K562 (cell line): ENCODE data around the gene B4GALT7. TPM values are rescaled to one million over a fixed set of nuclear protein-coding genes. Genes with fewer than 3 reads are reported as not detected.
A peak's percentile ranks its signal among the peaks of the same experiment; 100 is the strongest.

ENCODE experiments used
- ATAC-seq: fragments of 200-7000 bp; cut with Tn5 transposase; 3 replicates; pipeline ENCODE4 v1.9.1; 2020; ENCODE audit warnings: moderate library complexity
- BruUV-seq: library from RNA; stranded (reverse); fragments of 400-500 nt; replicated peaks from 2 replicates; lab custom pipeline; 2021; lab: Mats Ljungman, UMichigan
- CTCF ChIA-PET: fragments of 300-600 bp; formaldehyde crosslinking; extraction: SDS; loops from one replicate; lab custom pipeline; 2021; ENCODE audit warnings: low intra/inter-chr PET ratio; lab: Yijun Ruan, JAX
- POLR2A ChIA-PET: fragments of 300-600, 350-650 bp; sonication (Branson Sonifier 250); formaldehyde crosslinking; extraction: SDS; loops from one replicate; lab custom pipeline; 2021; ENCODE audit warnings: antibody characterized with exemption, inconsistent platforms; lab: Yijun Ruan, JAX
- DNase-seq, 4 experiments: peaks; one replicate each; pipeline versions ENCODE4 v3.0.0 to v3.0.0-alpha.2; 2011 to 2018; ENCODE audit warnings: low spot score in 3 of 4, mixed read lengths in 3 of 4; ENCODE audit errors: extremely low read depth in 1 of 4
- FAIRE-seq: peaks from 2 replicates; lab custom pipeline; 2011; peaks lifted over from hg19 to GRCh38; lab: Jason Lieb, UNC
- H2AFZ ChIP-seq: 2 replicates; pipeline ENCODE4 v1.6.0; 2011; ENCODE audit warnings: low read depth, low read length, control low read depth, inconsistent platforms
- H3K27ac ChIP-seq: fragments of 200-600 bp; 3 replicates; pipeline ENCODE4 v1.8.0; 2011; ENCODE audit warnings: low read depth, mild to moderate bottlenecking, control low read depth, inconsistent platforms, low read length, moderate library complexity, mixed read lengths; ENCODE audit errors: extremely low read depth
- H3K27me3 ChIP-seq, 2 experiments: fragments of 300-600 bp in 1 of 2; 2 replicates in 1 of 2; 3 replicates in 1 of 2; pipeline versions ENCODE4 v1.6.0 to v1.8.0; 2011; ENCODE audit warnings: inconsistent platforms in 2 of 2, low read length in 2 of 2, mild to moderate bottlenecking in 1 of 2, mixed read lengths in 1 of 2, moderate library complexity in 1 of 2; ENCODE audit not compliant: control insufficient read depth in 2 of 2, insufficient read depth in 2 of 2
- H3K36me3 ChIP-seq: fragments of 300-600 bp; 3 replicates; pipeline ENCODE4 v1.8.0; 2011; ENCODE audit warnings: mild to moderate bottlenecking, low read length, inconsistent platforms; ENCODE audit not compliant: control insufficient read depth, insufficient read depth
- H3K4me1 ChIP-seq, 2 experiments: fragments of 200-600 bp in 1 of 2; replicated peaks in 1 of 2; 2 replicates in 1 of 2; 3 replicates in 1 of 2; pipeline versions ENCODE4 v1.5.1 to v1.8.0; 2011; ENCODE audit warnings: inconsistent platforms in 2 of 2, low read length in 2 of 2, mild to moderate bottlenecking in 1 of 2, mixed read lengths in 1 of 2, moderate library complexity in 1 of 2; ENCODE audit not compliant: control insufficient read depth in 2 of 2, insufficient read depth in 2 of 2
- H3K4me2 ChIP-seq: 2 replicates; pipeline ENCODE4 v1.6.1; 2011; ENCODE audit warnings: low read length, control low read depth, inconsistent platforms, mixed read lengths; ENCODE audit not compliant: insufficient read depth
- H3K4me3 ChIP-seq: fragments of 200-600 bp; sonication (generic), shearing (Covaris generic); 2 replicates; pipeline ENCODE4 v1.5.1; 2016; ENCODE audit warnings: control low read depth, inconsistent platforms
- H3K79me2 ChIP-seq: fragments of 200-600 bp; 3 replicates; pipeline ENCODE4 v1.8.0; 2011; ENCODE audit warnings: low read length, inconsistent platforms; ENCODE audit not compliant: control insufficient read depth, insufficient read depth
- H3K9ac ChIP-seq, 2 experiments: 2 replicates each; pipeline versions ENCODE4 v1.6.0 to v1.6.1; 2011; ENCODE audit warnings: low read depth in 2 of 2, low read length in 2 of 2, control low read depth in 1 of 2, inconsistent platforms in 1 of 2, mild to moderate bottlenecking in 1 of 2, mixed read lengths in 1 of 2; ENCODE audit not compliant: insufficient read depth in 1 of 2
- H3K9me1 ChIP-seq: one replicate; pipeline ENCODE4 v1.6.0; 2011; ENCODE audit warnings: inconsistent platforms, mild to moderate bottlenecking, low read length, moderate library complexity; ENCODE audit not compliant: control insufficient read depth, insufficient read depth
- H3K9me3 ChIP-seq: replicated peaks from 2 replicates; pipeline ENCODE4 v1.5.1; 2011; ENCODE audit warnings: low read depth, low read length, inconsistent platforms; ENCODE audit not compliant: control insufficient read depth, insufficient read depth
- H4K20me1 ChIP-seq: replicated peaks from 2 replicates; pipeline ENCODE4 v1.6.1; 2011; ENCODE audit warnings: low read length, inconsistent platforms, mixed read lengths; ENCODE audit not compliant: control insufficient read depth, insufficient read depth
- CHCHD3 ChIP-seq: fragments of 250-450 bp; sonication (Bioruptor Pico); IDR thresholded peaks from 2 replicates; pipeline ENCODE4 v2.1.2; 2022; ENCODE audit warnings: mild to moderate bottlenecking
- L3MBTL2 ChIP-seq: fragments of 450-650 bp; IDR thresholded peaks from 2 replicates; pipeline ENCODE4 v1.6.1; 2016; ENCODE audit warnings: mild to moderate bottlenecking, moderate library complexity
- MTA3 ChIP-seq: fragments of 450-650 bp; formaldehyde crosslinking; IDR thresholded peaks from 2 replicates; pipeline ENCODE4 v1.6.1; 2017; ENCODE audit warnings: mild to moderate bottlenecking, borderline replicate concordance
- MYNN ChIP-seq, 2 experiments: sonication (generic); formaldehyde crosslinking in 1 of 2; IDR thresholded peaks; 2 replicates each; pipeline versions ENCODE4 v1.5.0 to v1.6.1; 2016 to 2020; ENCODE audit warnings: antibody characterized with exemption in 1 of 2, missing genetic modification reagents in 1 of 2
- NFE2L1 ChIP-seq: fragments of 450-650 bp; IDR thresholded peaks from 2 replicates; pipeline ENCODE4 v1.6.1; 2016; ENCODE audit warnings: missing genetic modification characterization, low read depth, mild to moderate bottlenecking, missing compliant biosample characterization, moderate library complexity, borderline replicate concordance
- ZNF134 ChIP-seq: fragments of 250-450 bp; sonication (Bioruptor Pico); conservative IDR thresholded peaks from 2 replicates; pipeline ENCODE4 v1.4.0; 2020
- WGBS: fragments of 100-300 bp; shearing (Covaris generic); methylation state at CpG from one replicate; pipeline ENCODE4 v1.1.6; 2016; ENCODE audit warnings: low coverage, mixed read lengths; ENCODE audit not compliant: insufficient coverage; ENCODE audit errors: missing lambda C conversion rate; 5-methylcytosine and 5-hydroxymethylcytosine counted together
- in situ Hi-C: fragments of 300-500 bp; cut with MboI; formaldehyde crosslinking; loops from 4 replicates; pipeline ENCODE4 v1.15.0; 2018; ENCODE audit warnings: inconsistent platforms, mixed read lengths
- intact Hi-C: fragments of 100-400 bp; cut with micrococcal nuclease; formaldehyde crosslinking; loops from 2 replicates; pipeline ENCODE4 v1.14.2; 2022
- polyA plus RNA-seq, 8 experiments: library from polyadenylated mRNA; depleted of rRNA in 4 of 8; stranded (reverse) in 5 of 8; unstranded in 3 of 8; fragments of >200 nt; fragmentation: Nextera tagmentation in 2 of 8; fragmentation: Illumina TruSeq in 1 of 8; extraction: Ambion mirVana in 2 of 8; extraction: Trizol in 1 of 8; gene quantifications; 2 replicates each; pipeline versions ENCODE4 v1.2.1 to v1.2.3, GENCODE V29; 2011 to 2014; ENCODE audit warnings: inconsistent platforms in 1 of 8, missing spikeins in 1 of 8
- total RNA-seq, 7 experiments: library from RNA; depleted of rRNA in 6 of 7; stranded (reverse); fragments of >200 nt in 6 of 7; fragmentation: Illumina TruSeq in 2 of 7; extraction: Trizol in 2 of 7; gene quantifications; 2 replicates each; pipeline versions ENCODE4 v1.2.1 to v1.2.3, GENCODE V29; 2011 to 2021; ENCODE audit warnings: low replicate concordance in 1 of 7
- TF ChIP-seq, protein P1 (sequence below): fragments of 450-650 bp; formaldehyde crosslinking; IDR thresholded peaks from 2 replicates; pipeline ENCODE4 v1.4.0; 2022; ENCODE audit warnings: missing genetic modification characterization
- TF ChIP-seq, protein P2 (sequence below): fragments of 450-650 bp; IDR thresholded peaks from 2 replicates; pipeline ENCODE4 v1.6.1; 2016; ENCODE audit warnings: missing biosample characterization, missing genetic modification characterization
- TF ChIP-seq, protein P3 (sequence below): fragments of 450-650 bp; IDR thresholded peaks from 2 replicates; pipeline ENCODE4 v1.6.1; 2016; ENCODE audit warnings: low read depth
- TF ChIP-seq, protein P4 (sequence below), 3 experiments: IDR thresholded peaks in 2 of 3; conservative IDR thresholded peaks in 1 of 3; 2 replicates each; pipeline ENCODE4 v1.5.1; 2011 to 2012; ENCODE audit warnings: low read length in 3 of 3, mild to moderate bottlenecking in 3 of 3, control low read depth in 2 of 3, improper control_type of control experiment in 1 of 3, inconsistent platforms in 1 of 3, low read depth in 1 of 3, mixed read lengths in 1 of 3, moderate library complexity in 1 of 3; ENCODE audit not compliant: insufficient read depth in 2 of 3

B4GALT7 gene
- total and polyA plus RNA-seq, 9 of the 15 experiments (the other 6 are each of a cell fraction or from before 2014, with no cell fraction given), result 0.34 to 17.7 (median 9.1) TPM

DNA sequence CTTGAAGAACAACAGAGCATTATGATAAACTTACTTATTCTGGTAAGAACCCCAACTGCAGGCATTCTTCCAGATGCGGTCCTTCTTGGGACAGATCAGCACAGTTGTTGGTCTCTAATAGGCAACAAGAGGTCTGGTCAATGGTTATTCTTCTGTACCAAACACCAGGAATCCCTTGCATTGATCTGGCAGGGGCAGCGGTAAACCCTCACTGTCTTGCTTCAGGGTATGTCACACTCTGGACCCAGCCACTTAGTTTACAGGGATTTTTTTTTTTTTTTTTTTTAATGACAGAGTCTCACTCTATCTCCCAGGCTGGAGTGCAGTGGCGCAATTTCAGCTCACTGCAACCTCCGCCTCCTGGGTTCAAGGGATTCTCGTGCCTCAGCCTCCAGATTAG is 44.3 kb upstream of the B4GALT7 start:
- POLR2A ChIA-PET, result interaction anchor here (0.7 to 1.4 kb wide), 2 partner anchors 11 to 561 kb away, joined by 3 to 4 read pairs; no protein-coding TSS in a partner anchor
- TF ChIP-seq NFE2L1 (tag) (no peak), MTA3 (no peak), MYNN (IDR thresholded peaks at IDR 0.05) (no peak), MYNN (CRISPR knock-in tag; IDR thresholded peaks at IDR 0.05) (no peak), CHCHD3 (CRISPR knock-in tag) (no peak), ZNF134 (CRISPR knock-in tag) (no peak), L3MBTL2 (no peak)
- TF ChIP-seq, protein P1, sequence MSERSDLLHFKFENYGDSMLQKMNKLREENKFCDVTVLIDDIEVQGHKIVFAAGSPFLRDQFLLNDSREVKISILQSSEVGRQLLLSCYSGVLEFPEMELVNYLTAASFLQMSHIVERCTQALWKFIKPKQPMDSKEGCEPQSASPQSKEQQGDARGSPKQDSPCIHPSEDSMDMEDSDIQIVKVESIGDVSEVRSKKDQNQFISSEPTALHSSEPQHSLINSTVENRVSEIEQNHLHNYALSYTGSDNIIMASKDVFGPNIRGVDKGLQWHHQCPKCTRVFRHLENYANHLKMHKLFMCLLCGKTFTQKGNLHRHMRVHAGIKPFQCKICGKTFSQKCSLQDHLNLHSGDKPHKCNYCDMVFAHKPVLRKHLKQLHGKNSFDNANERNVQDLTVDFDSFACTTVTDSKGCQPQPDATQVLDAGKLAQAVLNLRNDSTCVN (CRISPR knock-in tag), result no peak
- TF ChIP-seq, protein P2, sequence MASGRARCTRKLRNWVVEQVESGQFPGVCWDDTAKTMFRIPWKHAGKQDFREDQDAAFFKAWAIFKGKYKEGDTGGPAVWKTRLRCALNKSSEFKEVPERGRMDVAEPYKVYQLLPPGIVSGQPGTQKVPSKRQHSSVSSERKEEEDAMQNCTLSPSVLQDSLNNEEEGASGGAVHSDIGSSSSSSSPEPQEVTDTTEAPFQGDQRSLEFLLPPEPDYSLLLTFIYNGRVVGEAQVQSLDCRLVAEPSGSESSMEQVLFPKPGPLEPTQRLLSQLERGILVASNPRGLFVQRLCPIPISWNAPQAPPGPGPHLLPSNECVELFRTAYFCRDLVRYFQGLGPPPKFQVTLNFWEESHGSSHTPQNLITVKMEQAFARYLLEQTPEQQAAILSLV (tag), result no peak
- TF ChIP-seq, protein P3, sequence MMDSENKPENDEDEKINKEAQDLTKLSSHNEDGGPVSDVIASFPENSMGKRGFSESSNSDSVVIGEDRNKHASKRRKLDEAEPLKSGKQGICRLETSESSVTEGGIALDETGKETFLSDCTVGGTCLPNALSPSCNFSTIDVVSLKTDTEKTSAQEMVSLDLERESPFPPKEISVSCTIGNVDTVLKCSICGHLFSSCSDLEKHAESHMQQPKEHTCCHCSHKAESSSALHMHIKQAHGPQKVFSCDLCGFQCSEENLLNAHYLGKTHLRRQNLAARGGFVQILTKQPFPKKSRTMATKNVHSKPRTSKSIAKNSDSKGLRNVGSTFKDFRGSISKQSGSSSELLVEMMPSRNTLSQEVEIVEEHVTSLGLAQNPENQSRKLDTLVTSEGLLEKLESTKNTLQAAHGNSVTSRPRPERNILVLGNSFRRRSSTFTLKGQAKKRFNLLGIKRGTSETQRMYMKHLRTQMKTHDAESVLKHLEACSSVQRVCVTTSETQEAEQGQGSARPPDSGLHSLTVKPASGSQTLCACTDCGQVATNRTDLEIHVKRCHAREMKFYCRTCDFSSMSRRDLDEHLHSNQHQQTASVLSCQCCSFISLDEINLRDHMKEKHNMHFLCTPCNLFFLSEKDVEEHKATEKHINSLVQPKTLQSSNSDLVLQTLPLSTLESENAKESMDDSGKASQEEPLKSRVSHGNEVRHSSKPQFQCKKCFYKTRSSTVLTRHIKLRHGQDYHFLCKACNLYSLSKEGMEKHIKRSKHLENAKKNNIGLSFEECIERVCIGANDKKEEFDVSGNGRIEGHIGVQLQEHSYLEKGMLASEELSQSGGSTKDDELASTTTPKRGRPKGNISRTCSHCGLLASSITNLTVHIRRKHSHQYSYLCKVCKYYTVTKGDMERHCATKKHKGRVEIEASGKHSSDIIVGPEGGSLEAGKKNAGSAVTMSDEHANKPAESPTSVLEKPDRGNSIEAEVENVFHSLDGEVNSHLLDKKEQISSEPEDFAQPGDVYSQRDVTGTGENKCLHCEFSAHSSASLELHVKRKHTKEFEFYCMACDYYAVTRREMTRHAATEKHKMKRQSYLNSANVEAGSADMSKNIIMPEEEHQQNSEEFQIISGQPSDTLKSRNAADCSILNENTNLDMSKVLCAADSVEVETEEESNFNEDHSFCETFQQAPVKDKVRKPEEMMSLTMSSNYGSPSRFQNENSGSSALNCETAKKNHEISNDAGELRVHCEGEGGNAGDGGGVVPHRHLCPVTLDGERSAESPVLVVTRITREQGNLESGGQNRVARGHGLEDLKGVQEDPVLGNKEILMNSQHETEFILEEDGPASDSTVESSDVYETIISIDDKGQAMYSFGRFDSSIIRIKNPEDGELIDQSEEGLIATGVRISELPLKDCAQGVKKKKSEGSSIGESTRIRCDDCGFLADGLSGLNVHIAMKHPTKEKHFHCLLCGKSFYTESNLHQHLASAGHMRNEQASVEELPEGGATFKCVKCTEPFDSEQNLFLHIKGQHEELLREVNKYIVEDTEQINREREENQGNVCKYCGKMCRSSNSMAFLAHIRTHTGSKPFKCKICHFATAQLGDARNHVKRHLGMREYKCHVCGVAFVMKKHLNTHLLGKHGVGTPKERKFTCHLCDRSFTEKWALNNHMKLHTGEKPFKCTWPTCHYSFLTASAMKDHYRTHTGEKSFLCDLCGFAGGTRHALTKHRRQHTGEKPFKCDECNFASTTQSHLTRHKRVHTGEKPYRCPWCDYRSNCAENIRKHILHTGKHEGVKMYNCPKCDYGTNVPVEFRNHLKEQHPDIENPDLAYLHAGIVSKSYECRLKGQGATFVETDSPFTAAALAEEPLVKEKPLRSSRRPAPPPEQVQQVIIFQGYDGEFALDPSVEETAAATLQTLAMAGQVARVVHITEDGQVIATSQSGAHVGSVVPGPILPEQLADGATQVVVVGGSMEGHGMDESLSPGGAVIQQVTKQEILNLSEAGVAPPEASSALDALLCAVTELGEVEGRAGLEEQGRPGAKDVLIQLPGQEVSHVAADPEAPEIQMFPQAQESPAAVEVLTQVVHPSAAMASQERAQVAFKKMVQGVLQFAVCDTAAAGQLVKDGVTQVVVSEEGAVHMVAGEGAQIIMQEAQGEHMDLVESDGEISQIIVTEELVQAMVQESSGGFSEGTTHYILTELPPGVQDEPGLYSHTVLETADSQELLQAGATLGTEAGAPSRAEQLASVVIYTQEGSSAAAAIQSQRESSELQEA, result no peak
- TF ChIP-seq, protein P4, sequence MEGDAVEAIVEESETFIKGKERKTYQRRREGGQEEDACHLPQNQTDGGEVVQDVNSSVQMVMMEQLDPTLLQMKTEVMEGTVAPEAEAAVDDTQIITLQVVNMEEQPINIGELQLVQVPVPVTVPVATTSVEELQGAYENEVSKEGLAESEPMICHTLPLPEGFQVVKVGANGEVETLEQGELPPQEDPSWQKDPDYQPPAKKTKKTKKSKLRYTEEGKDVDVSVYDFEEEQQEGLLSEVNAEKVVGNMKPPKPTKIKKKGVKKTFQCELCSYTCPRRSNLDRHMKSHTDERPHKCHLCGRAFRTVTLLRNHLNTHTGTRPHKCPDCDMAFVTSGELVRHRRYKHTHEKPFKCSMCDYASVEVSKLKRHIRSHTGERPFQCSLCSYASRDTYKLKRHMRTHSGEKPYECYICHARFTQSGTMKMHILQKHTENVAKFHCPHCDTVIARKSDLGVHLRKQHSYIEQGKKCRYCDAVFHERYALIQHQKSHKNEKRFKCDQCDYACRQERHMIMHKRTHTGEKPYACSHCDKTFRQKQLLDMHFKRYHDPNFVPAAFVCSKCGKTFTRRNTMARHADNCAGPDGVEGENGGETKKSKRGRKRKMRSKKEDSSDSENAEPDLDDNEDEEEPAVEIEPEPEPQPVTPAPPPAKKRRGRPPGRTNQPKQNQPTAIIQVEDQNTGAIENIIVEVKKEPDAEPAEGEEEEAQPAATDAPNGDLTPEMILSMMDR (IDR thresholded peaks at IDR 0.05 in 2 of 3, conservative IDR thresholded peaks at IDR 0.05 in 1 of 3; ENCODE audit: insufficient read depth in 2 of 3, low read depth in 1 of 3, low read length in 3 of 3), result no peak

More for the DNA sequence above, 44.3 kb upstream of the B4GALT7 start:
- intact Hi-C loops, result loop anchor here (2.0 kb wide), 1 partner anchor 59 kb away; the partner anchor contains the start of gene PDLIM7
- WGBS, result 87% methylated on average over 4 of the region's 5 CpGs
- peak; percentile 23 for FAIRE-seq
- in situ Hi-C loops, result no loop called here
- peak in 1 of 4 experiments; percentile 10 for DNase-seq
- H3K27ac ChIP-seq, result no peak overlapping the region
- H3K36me3 ChIP-seq, result peaks cover 25% of the 10 kb centered on the region
- H2AFZ ChIP-seq, result no peak overlapping the region; the same call in 1 of the 2 replicates
- no peaks in the 10 kb centered on the region for H3K9me1 ChIP-seq
- no peak for ATAC-seq
- no peak overlapping the region for H3K9ac ChIP-seq
- no TSS peak for BruUV-seq
- H3K4me2 ChIP-seq, result no peak overlapping the region
- H4K20me1 ChIP-seq, result peaks cover 17% of the 10 kb centered on the region
- no peak overlapping the region for H3K4me3 ChIP-seq
- H3K79me2 ChIP-seq, result peaks cover 37% of the 10 kb centered on the region
- no peaks in the 10 kb centered on the region for H3K9me3 ChIP-seq
- CTCF ChIA-PET, result no interaction called here
- H3K27me3 ChIP-seq, result no peaks in the 10 kb centered on the region
- H3K4me1 ChIP-seq, result peaks cover 18 to 35% of the 10 kb centered on the region in 2 experiments
